ENCODE results near the gene PER3. TPM values are rescaled to one million over a fixed set of nuclear protein-coding genes. Genes with fewer than 3 reads are reported as not detected.

PER3 gene
- total RNA-seq, 1 donor, result 22.4 TPM

GRCh38 chr1:7853684-7854026, 69.6 kb downstream of the PER3 start:
- DNase-seq (ENCODE audit: insufficient read length, low spot score, missing footprints), result no peak
- Histone ChIP-seq H3K4me2 (ENCODE audit: insufficient read depth, low read length) (no peak overlapping the region), H2AFZ (ENCODE audit: low read length) (no peak overlapping the region), H3K36me3 (ENCODE audit: insufficient read depth, low read length) (no peaks in the 10 kb centered on the region), H3K4me1 (ENCODE audit: insufficient read depth, low read length) (no peaks in the 10 kb centered on the region), H3K9me3 (ENCODE audit: low read depth, low read length) (no peaks in the 10 kb centered on the region), H3K27me3 (ENCODE audit: insufficient read depth, low read length) (no peaks in the 10 kb centered on the region), H4K20me1 (ENCODE audit: insufficient read depth, low read length) (no peaks in the 10 kb centered on the region), H3K27ac (ENCODE audit: low read depth, low read length) (no peak overlapping the region), H3K79me2 (ENCODE audit: insufficient read depth, low read length) (no peaks in the 10 kb centered on the region), H3K4me3 (ENCODE audit: insufficient read depth, low read length) (no peak overlapping the region)
- TF ChIP-seq CTCF (IDR thresholded peaks at IDR 0.05; ENCODE audit: extremely low read depth, low read depth, low read length), result no peak

GRCh38 chr1:7856345-7856744, 72.3 kb downstream of the PER3 start:
- H2AFZ ChIP-seq (ENCODE audit: low read length), result peak overlapping the region; percentile 41

GRCh38 chr1:7857000-7857399, 72.9 kb downstream of the PER3 start:
- Histone ChIP-seq H3K4me1 (ENCODE audit: insufficient read depth, low read length) (no peaks in the 10 kb centered on the region), H2AFZ (ENCODE audit: low read length) (no peak overlapping the region), H3K36me3 (ENCODE audit: insufficient read depth, low read length) (no peaks in the 10 kb centered on the region), H3K4me3 (ENCODE audit: insufficient read depth, low read length) (no peak overlapping the region), H3K9me3 (ENCODE audit: low read depth, low read length) (no peaks in the 10 kb centered on the region), H3K4me2 (ENCODE audit: insufficient read depth, low read length) (no peak overlapping the region), H4K20me1 (ENCODE audit: insufficient read depth, low read length) (no peaks in the 10 kb centered on the region), H3K27ac (ENCODE audit: low read depth, low read length) (no peak overlapping the region), H3K79me2 (ENCODE audit: insufficient read depth, low read length) (no peaks in the 10 kb centered on the region), H3K27me3 (ENCODE audit: insufficient read depth, low read length) (no peaks in the 10 kb centered on the region)
- no peak for TF ChIP-seq CTCF (IDR thresholded peaks at IDR 0.05; ENCODE audit: extremely low read depth, low read depth, low read length)
- no peak for DNase-seq (ENCODE audit: insufficient read length, low spot score, missing footprints)

More at GRCh38 chr1:7856345-7856744, 72.3 kb downstream of the PER3 start:
- no peak for TF ChIP-seq CTCF (IDR thresholded peaks at IDR 0.05; ENCODE audit: extremely low read depth, low read depth, low read length)
- no peak overlapping the region for H3K4me2 ChIP-seq (ENCODE audit: insufficient read depth, low read length)
- no peaks in the 10 kb centered on the region for H3K4me1 ChIP-seq (ENCODE audit: insufficient read depth, low read length)
- H3K79me2 ChIP-seq (ENCODE audit: insufficient read depth, low read length), result no peaks in the 10 kb centered on the region
- H3K9me3 ChIP-seq (ENCODE audit: low read depth, low read length), result no peaks in the 10 kb centered on the region
- no peak for DNase-seq (ENCODE audit: insufficient read length, low spot score, missing footprints)
- H3K4me3 ChIP-seq (ENCODE audit: insufficient read depth, low read length), result no peak overlapping the region
- H3K27ac ChIP-seq (ENCODE audit: low read depth, low read length), result no peak overlapping the region
- no peaks in the 10 kb centered on the region for H3K27me3 ChIP-seq (ENCODE audit: insufficient read depth, low read length)
- no peaks in the 10 kb centered on the region for H4K20me1 ChIP-seq (ENCODE audit: insufficient read depth, low read length)
- no peaks in the 10 kb centered on the region for H3K36me3 ChIP-seq (ENCODE audit: insufficient read depth, low read length)

- Histone ChIP-seq H4K20me1 (ENCODE audit: insufficient read depth, low read length) (no peaks in the 10 kb centered on the region), H3K27me3 (ENCODE audit: insufficient read depth, low read length) (no peaks in the 10 kb centered on the region), H3K27ac (ENCODE audit: low read depth, low read length) (no peak overlapping the region), H3K36me3 (ENCODE audit: insufficient read depth, low read length) (no peaks in the 10 kb centered on the region), H3K79me2 (ENCODE audit: insufficient read depth, low read length) (no peaks in the 10 kb centered on the region), H3K9me3 (ENCODE audit: low read depth, low read length) (no peaks in the 10 kb centered on the region), H3K4me1 (ENCODE audit: insufficient read depth, low read length) (no peaks in the 10 kb centered on the region), H2AFZ (ENCODE audit: low read length) (no peak overlapping the region), H3K4me3 (ENCODE audit: insufficient read depth, low read length) (no peak overlapping the region), H3K4me2 (ENCODE audit: insufficient read depth, low read length) (no peak overlapping the region)
- DNase-seq (ENCODE audit: insufficient read length, low spot score, missing footprints), result peak; percentile 84
- no peak for TF ChIP-seq CTCF (IDR thresholded peaks at IDR 0.05; ENCODE audit: extremely low read depth, low read depth, low read length)
Measured at GRCh38 chr1:7857985-7858384, 73.9 kb downstream of the PER3 start.

Measured in osteoblast (primary cell).